Measurements from ENCODE around the gene CLDN6. TPM values are rescaled to one million over a fixed set of nuclear protein-coding genes. Genes with fewer than 3 reads are reported as not detected.

The CLDN6 gene
- total and polyA plus RNA-seq, 9 of the 15 experiments (the other 6 are each of a cell fraction or from before 2014, with no cell fraction given), result 0.22 to 0.75 (median 0.38) TPM; not detected in 3

GRCh38 chr16:3059041-3059722 lies 41.2 kb upstream of the CLDN6 start (continued):
- TF ChIP-seq MED1 (CRISPR knock-in tag; IDR thresholded peaks at IDR 0.05; ENCODE audit: borderline replicate concordance) (no peak), ZNF740 (CRISPR knock-in tag; IDR thresholded peaks at IDR 0.05) (peak; percentile 99), ZNF740 (tag; IDR thresholded peaks at IDR 0.05) (peak in 1 of 2 experiments; percentile 94; a peak in 2 of 4 replicates), NR2C2 (CRISPR knock-in tag; IDR thresholded peaks at IDR 0.05) (no peak), NR2C2 (tag; IDR thresholded peaks at IDR 0.05) (peak; percentile 76), NFYB (IDR thresholded peaks at IDR 0.05; ENCODE audit: extremely low read depth, insufficient read length) (no peak), NFE2L1 (tag; IDR thresholded peaks at IDR 0.05; ENCODE audit: borderline replicate concordance, low read depth) (no peak), HDAC1 (IDR thresholded peaks at IDR 0.05) (peak in 1 of 2 experiments; percentile 20; a peak in 1 of 4 replicates), ZNF41 (CRISPR knock-in tag; conservative IDR thresholded peaks at IDR 0.05) (no peak), RB1 (IDR thresholded peaks at IDR 0.05; ENCODE audit: low read depth) (peak; percentile 91), POLR2A (conservative IDR thresholded peaks at IDR 0.05) (peak; percentile 69), L3MBTL2 (IDR thresholded peaks at IDR 0.05) (peak; percentile 76), SUPT5H (IDR thresholded peaks at IDR 0.05) (peak; percentile 59; the same call in 1 of the 2 replicates), PHF8 (IDR thresholded peaks at IDR 0.05; ENCODE audit: borderline replicate concordance, low read length) (peak; percentile 77; the same call in 1 of the 2 replicates), BRCA1 (IDR thresholded peaks at IDR 0.05) (no peak), BRCA1 (CRISPR knock-in tag; IDR thresholded peaks at IDR 0.05) (no peak), ZBTB33 (CRISPR knock-in tag; IDR thresholded peaks at IDR 0.05) (peak; percentile 53), ZZZ3 (IDR thresholded peaks at IDR 0.05) (no peak), TAF1 (IDR thresholded peaks at IDR 0.05; ENCODE audit: control insufficient read depth, extremely low read depth, insufficient read depth, low read length, severe bottlenecking) (no peak), ELF2 (CRISPR knock-in tag; IDR thresholded peaks at IDR 0.05) (no peak), RNF2 (IDR thresholded peaks at IDR 0.05) (no peak), SRSF3 (IDR thresholded peaks at IDR 0.05; ENCODE audit: insufficient read depth, low read length) (no peak), NFRKB (IDR thresholded peaks at IDR 0.05; ENCODE audit: low read depth) (no peak), HDAC8 (tag; IDR thresholded peaks at IDR 0.05) (no peak), RBM34 (IDR thresholded peaks at IDR 0.05; ENCODE audit: borderline replicate concordance, insufficient read depth, low read length) (no peak)

Data from K562 (cell line).